ENCODE data around the gene CCN5. TPM values are rescaled to one million over a fixed set of nuclear protein-coding genes. Genes with fewer than 3 reads are reported as not detected.

The CCN5 gene
- total RNA-seq, 6 experiments from 2014 or later, result 0.92 to 6.1 (median 1.5) TPM

GRCh38 chr20:44728801-44729443, 13.8 kb downstream of the CCN5 start:
- 24% methylated on average over 8 of the region's 9 CpGs for WGBS (ENCODE audit: insufficient coverage, low coverage, low lambda C conversion rate, missing lambda C conversion rate)
- no peaks in the 10 kb centered on the region for H3K27me3 ChIP-seq
- ATAC-seq (peak; percentile 62 to 85 (median 77)), DNase-seq (peak in 2 of 3 donors; percentile 59 to 65)
- H3K27ac ChIP-seq, result no peak overlapping the region
- intact Hi-C loops (cut with DNase I), result no loop called here
- no peaks in the 10 kb centered on the region for H3K36me3 ChIP-seq
- H3K4me1 ChIP-seq, result no peaks in the 10 kb centered on the region
- H3K9me3 ChIP-seq, result no peaks in the 10 kb centered on the region
- no peak for TF ChIP-seq POLR2A (IDR thresholded peaks at IDR 0.05)
- TF ChIP-seq CTCF (IDR thresholded peaks at IDR 0.05), result no peak
- no peak overlapping the region for H3K4me3 ChIP-seq

GRCh38 chr20:44730441-44730840, 15.3 kb downstream of the CCN5 start:
- no peak for DNase-seq
- Histone ChIP-seq H3K9me3 (no peaks in the 10 kb centered on the region), H3K4me3 (no peak overlapping the region), H3K27ac (no peak overlapping the region), H3K36me3 (no peaks in the 10 kb centered on the region), H3K27me3 (no peaks in the 10 kb centered on the region), H3K4me1 (no peaks in the 10 kb centered on the region)
- WGBS (ENCODE audit: insufficient coverage, low coverage, low lambda C conversion rate, missing lambda C conversion rate), result 92% methylated on average over 2 of the region's 2 CpGs
- intact Hi-C loops (cut with DNase I), result loop anchor here in 1 of 2 donors (5.0 kb wide), 1 partner anchor 48 kb away; no protein-coding TSS in a partner anchor
- no peak for ATAC-seq
- no peak for TF ChIP-seq POLR2A (IDR thresholded peaks at IDR 0.05)
- TF ChIP-seq CTCF (IDR thresholded peaks at IDR 0.05), result no peak

GRCh38 chr20:44731657-44732056, 16.5 kb downstream of the CCN5 start:
- no peak for DNase-seq
- no peak for ATAC-seq

GRCh38 chr20:44732327-44732726, 17.2 kb downstream of the CCN5 start:
- DNase-seq (no peak), ATAC-seq (no peak)
- H3K4me1 ChIP-seq, result peaks cover 0 to 4% (median 0%) of the 10 kb centered on the region in 4 donors
- no peaks in the 10 kb centered on the region for H3K36me3 ChIP-seq
- H3K27ac ChIP-seq, result no peak overlapping the region
- WGBS (ENCODE audit: insufficient coverage, low coverage, low lambda C conversion rate, missing lambda C conversion rate), result 57% methylated on average over 5 of the region's 6 CpGs
- no peaks in the 10 kb centered on the region for H3K27me3 ChIP-seq
- intact Hi-C loops (cut with DNase I), result loop anchor here in 1 of 2 donors (5.0 kb wide), 1 partner anchor 50 kb away; no protein-coding TSS in a partner anchor
- TF ChIP-seq POLR2A (IDR thresholded peaks at IDR 0.05) (no peak), CTCF (IDR thresholded peaks at IDR 0.05) (no peak)
- no peaks in the 10 kb centered on the region for H3K9me3 ChIP-seq
- H3K4me3 ChIP-seq, result no peak overlapping the region

More at GRCh38 chr20:44731657-44732056, 16.5 kb downstream of the CCN5 start:
- intact Hi-C loops (cut with DNase I), result loop anchor here in 1 of 2 donors (5.0 kb wide), 1 partner anchor 49 kb away; no protein-coding TSS in a partner anchor
- Histone ChIP-seq H3K9me3 (no peaks in the 10 kb centered on the region), H3K4me3 (no peak overlapping the region), H3K36me3 (no peaks in the 10 kb centered on the region), H3K27me3 (no peaks in the 10 kb centered on the region), H3K27ac (no peak overlapping the region), H3K4me1 (peaks cover 0 to 4% (median 0%) of the 10 kb centered on the region in 4 donors)
- TF ChIP-seq POLR2A (IDR thresholded peaks at IDR 0.05) (no peak), CTCF (IDR thresholded peaks at IDR 0.05) (no peak)
- 67% methylated on average over 1 of the region's 8 CpGs for WGBS (ENCODE audit: insufficient coverage, low coverage, low lambda C conversion rate, missing lambda C conversion rate)
